Panc1 (cell line): ENCODE measurements around the gene ZNF493. TPM values are rescaled to one million over a fixed set of nuclear protein-coding genes. Genes with fewer than 3 reads are reported as not detected.

Source experiments
- ATAC-seq: fragments of 200-7000 bp; cut with Tn5 transposase; 2 replicates; pipeline ENCODE4 v1.9.1; 2020; ENCODE audit warnings: mild to moderate bottlenecking, moderate library complexity
- BruUV-seq: library from RNA; stranded (reverse); fragments of 400-500 nt; replicated peaks from 2 replicates; lab custom pipeline; 2021; lab: Mats Ljungman, UMichigan
- CTCF ChIA-PET: fragments of 300-600 bp; sonication (Branson Sonifier 250); formaldehyde crosslinking; loops from one replicate; lab custom pipeline; 2022; ENCODE audit warnings: antibody characterized with exemption; lab: Charles Lee
- POLR2A ChIA-PET: fragments of 300-600 bp; sonication (Branson Sonifier 250); formaldehyde crosslinking; loops from one replicate; lab custom pipeline; 2022; ENCODE audit warnings: antibody characterized with exemption; lab: Charles Lee
- DNase-seq: peaks from one replicate; pipeline ENCODE4 v3.0.0-alpha.2; 2010; ENCODE audit warnings: low read depth, low spot score
- H3K27ac ChIP-seq: 2 replicates; pipeline ENCODE4 v1.5.1; 2011; ENCODE audit warnings: mild to moderate bottlenecking, low read length, inconsistent platforms
- H3K27me3 ChIP-seq: fragments of 200-500 bp; sonication (Bioruptor generic); 2 replicates; pipeline ENCODE4 v1.6.0; 2014; ENCODE audit warnings: low read length, inconsistent platforms; ENCODE audit not compliant: control insufficient read depth, insufficient read depth
- H3K36me3 ChIP-seq: fragments of 200-500 bp; sonication (Bioruptor generic); 2 replicates; pipeline ENCODE4 v1.5.1; 2014; ENCODE audit warnings: inconsistent platforms, mild to moderate bottlenecking, low read length, moderate library complexity; ENCODE audit not compliant: control insufficient read depth, insufficient read depth
- H3K4me1 ChIP-seq: 2 replicates; pipeline ENCODE4 v1.5.1; 2011; ENCODE audit warnings: inconsistent platforms, mild to moderate bottlenecking, low read length, moderate library complexity; ENCODE audit not compliant: control insufficient read depth, insufficient read depth
- H3K4me3 ChIP-seq, 2 experiments: 2 replicates each; pipeline ENCODE4 v1.5.1; 2011 to 2012; ENCODE audit warnings: low read depth in 2 of 2, low read length in 2 of 2, mild to moderate bottlenecking in 2 of 2, inconsistent platforms in 1 of 2, moderate library complexity in 1 of 2
- H3K9me3 ChIP-seq: fragments of 200-500 bp; sonication (Bioruptor generic); 2 replicates; pipeline ENCODE4 v1.5.1; 2014; ENCODE audit warnings: low read depth, mild to moderate bottlenecking, inconsistent platforms, low read length, moderate library complexity; ENCODE audit not compliant: control insufficient read depth, insufficient read depth
- CTCF ChIP-seq: fragments of 450-650 bp; IDR thresholded peaks from 2 replicates; pipeline ENCODE4 v1.5.1; 2017; ENCODE audit warnings: mild to moderate bottlenecking
- POLR2AphosphoS5 ChIP-seq: IDR thresholded peaks from 2 replicates; pipeline ENCODE4 v1.6.1; 2012; ENCODE audit warnings: mild to moderate bottlenecking, low read depth, low read length, moderate library complexity
- REST ChIP-seq, 2 experiments: IDR thresholded peaks; 2 replicates each; pipeline ENCODE4 v1.6.1; 2011 to 2012; ENCODE audit warnings: low read depth in 2 of 2, control low read depth in 1 of 2, low read length in 1 of 2, mild to moderate bottlenecking in 1 of 2, moderate library complexity in 1 of 2; ENCODE audit not compliant: insufficient read depth in 1 of 2
- SIN3A ChIP-seq: IDR thresholded peaks from 2 replicates; pipeline ENCODE4 v1.6.1; 2012; ENCODE audit warnings: low read depth, mild to moderate bottlenecking, low read length, moderate library complexity, borderline replicate concordance; ENCODE audit not compliant: insufficient read depth
- TCF7L2 ChIP-seq: IDR thresholded peaks from 2 replicates; pipeline ENCODE4 v1.6.1; 2011; ENCODE audit warnings: mild to moderate bottlenecking, low read depth, low read length, inconsistent platforms
- in situ Hi-C: cut with HindIII; loops from 2 replicates; pipeline ENCODE4 v1.10.0; 2016; ENCODE audit warnings: low sequenced_read_pairs, low pct_unique_long_range_greater_than_20kb
- intact Hi-C: fragments of 100-400 bp; cut with micrococcal nuclease; formaldehyde crosslinking; loops from one replicate; pipeline ENCODE4 v1.10.0; 2022; ENCODE audit not compliant: unreplicated experiment
- total RNA-seq: library from RNA; stranded (reverse); gene quantifications from one replicate; pipeline ENCODE4 v1.2.1, GENCODE V29; 2021; ENCODE audit not compliant: unreplicated experiment

ZNF493 gene
- total RNA-seq, 1 experiment from 2014 or later = 8.5 TPM

GRCh38 chr19:21430675-21431074 lies 33.7 kb downstream of the ZNF493 start:
- H3K36me3 ChIP-seq = no peaks in the 10 kb centered on the region
- H3K27me3 ChIP-seq = no peaks in the 10 kb centered on the region
- no peak overlapping the region for H3K27ac ChIP-seq
- in situ Hi-C loops = no loop called here
- BruUV-seq = no TSS peak
- TF ChIP-seq SIN3A (no peak), POLR2AphosphoS5 (no peak), CTCF (no peak), TCF7L2 (no peak), REST (IDR thresholded peaks at IDR 0.05; ENCODE audit: insufficient read depth in 1 of 2, low read depth in 2 of 2, low read length in 1 of 2) (no peak)
- DNase-seq (no peak), ATAC-seq (no peak)
- peaks cover 9% of the 10 kb centered on the region; the same call in 1 of the 2 replicates for H3K9me3 ChIP-seq
- intact Hi-C loops = no loop called here
- ChIA-PET POLR2A (interaction anchor here (0.5 kb wide), 1 partner anchor 20 kb away, joined by 3 read pairs; no protein-coding TSS in a partner anchor), CTCF (no interaction called here)
- no peak overlapping the region for H3K4me3 ChIP-seq
- H3K4me1 ChIP-seq = no peaks in the 10 kb centered on the region

- Histone ChIP-seq H3K4me1 (no peaks in the 10 kb centered on the region), H3K27me3 (no peaks in the 10 kb centered on the region), H3K9me3 (no peaks in the 10 kb centered on the region; the same call in 1 of the 2 replicates), H3K4me3 (no peak overlapping the region), H3K36me3 (no peaks in the 10 kb centered on the region), H3K27ac (no peak overlapping the region)
- intact Hi-C loops = no loop called here
- ChIA-PET CTCF (no interaction called here), POLR2A (no interaction called here)
- DNase-seq (no peak), ATAC-seq (no peak)
- no peak for TF ChIP-seq TCF7L2
- no peak for TF ChIP-seq POLR2AphosphoS5
- TF ChIP-seq CTCF = no peak
- no peak for TF ChIP-seq SIN3A
- no peak for TF ChIP-seq REST (IDR thresholded peaks at IDR 0.05; ENCODE audit: insufficient read depth in 1 of 2, low read depth in 2 of 2, low read length in 1 of 2)
- no TSS peak for BruUV-seq
- in situ Hi-C loops = no loop called here
Observed at GRCh38 chr19:21432590-21432989, 35.7 kb downstream of the ZNF493 start.
